Neuronal stem cell (in vitro differentiated cells): ENCODE results near the gene TEAD4.

Source experiments
- DNase-seq: peaks from one replicate; pipeline ENCODE4 v3.0.0-alpha.2; 2013; ENCODE audit warnings: low spot score
- H2AFZ ChIP-seq: one replicate; pipeline ENCODE4 v1.6.1; 2013; ENCODE audit warnings: mild to moderate bottlenecking, low read length, inconsistent platforms
- H2AK5ac ChIP-seq: 2 replicates; pipeline ENCODE4 v1.6.1; 2013; ENCODE audit warnings: low read depth, mild to moderate bottlenecking, inconsistent platforms, low read length, moderate library complexity, mixed read lengths
- H2BK120ac ChIP-seq: 2 replicates; pipeline ENCODE4 v1.6.1; 2013; ENCODE audit warnings: low read depth, mild to moderate bottlenecking, inconsistent platforms, low read length, moderate library complexity, mixed read lengths
- H2BK12ac ChIP-seq: one replicate; pipeline ENCODE4 v1.6.1; 2013; ENCODE audit warnings: low read length, inconsistent platforms
- H2BK15ac ChIP-seq: 2 replicates; pipeline ENCODE4 v1.6.1; 2013; ENCODE audit warnings: mild to moderate bottlenecking, low read length, inconsistent platforms, mixed read lengths
- H2BK5ac ChIP-seq: one replicate; pipeline ENCODE4 v1.6.1; 2013; ENCODE audit warnings: inconsistent platforms, mild to moderate bottlenecking, low read length, moderate library complexity
- H3K14ac ChIP-seq: one replicate; pipeline ENCODE4 v1.6.1; 2013; ENCODE audit warnings: low read length, inconsistent platforms
- H3K18ac ChIP-seq: 2 replicates; pipeline ENCODE4 v1.6.1; 2013; ENCODE audit warnings: low read length, inconsistent platforms
- H3K23ac ChIP-seq: 2 replicates; pipeline ENCODE4 v1.6.1; 2013; ENCODE audit warnings: low read depth, mild to moderate bottlenecking, mixed read lengths, low read length, inconsistent platforms; ENCODE audit not compliant: poor library complexity
- H3K27ac ChIP-seq: replicated peaks from 3 replicates; pipeline ENCODE4 v1.5.1; 2013; ENCODE audit warnings: low read length, inconsistent platforms
- H3K27me3 ChIP-seq, 3 experiments: 2 replicates each; pipeline ENCODE4 v1.6.1; 2013; ENCODE audit warnings: low read length in 3 of 3, mild to moderate bottlenecking in 2 of 3, inconsistent platforms in 1 of 3, low read depth in 1 of 3, mixed read lengths in 1 of 3, moderate library complexity in 1 of 3; ENCODE audit not compliant: control insufficient read depth in 3 of 3, insufficient read depth in 3 of 3
- H3K36me3 ChIP-seq, 2 donors: replicated peaks in 1 of 2; 2 replicates each; pipeline ENCODE4 v1.6.1; 2013; ENCODE audit warnings: low read length in 2 of 2; ENCODE audit not compliant: control insufficient read depth in 2 of 2, insufficient read depth in 2 of 2
- H3K4ac ChIP-seq: 2 replicates; pipeline ENCODE4 v1.6.1; 2013; ENCODE audit warnings: inconsistent platforms, mild to moderate bottlenecking, low read length, moderate library complexity
- H3K4me1 ChIP-seq, 2 donors: 1 replicate in 1 of 2; 2 replicates in 1 of 2; pipeline ENCODE4 v1.6.1; 2013; ENCODE audit warnings: low read length in 2 of 2, low read depth in 1 of 2; ENCODE audit not compliant: control insufficient read depth in 2 of 2, insufficient read depth in 1 of 2
- H3K4me2 ChIP-seq: one replicate; pipeline ENCODE4 v1.6.1; 2013; ENCODE audit warnings: mild to moderate bottlenecking, low read length, inconsistent platforms; ENCODE audit not compliant: insufficient read depth, poor library complexity, severe bottlenecking
- H3K4me3 ChIP-seq, 2 donors: 2 replicates each; pipeline ENCODE4 v1.5.1; 2013; ENCODE audit warnings: low read length in 2 of 2, mild to moderate bottlenecking in 2 of 2, inconsistent platforms in 1 of 2, moderate library complexity in 1 of 2
- H3K79me1 ChIP-seq: one replicate; pipeline ENCODE4 v1.6.1; 2013; ENCODE audit warnings: low read depth, mild to moderate bottlenecking, inconsistent platforms, low read length, moderate library complexity
- H3K9ac ChIP-seq: one replicate; pipeline ENCODE4 v1.6.1; 2013; ENCODE audit warnings: mild to moderate bottlenecking, low read depth, low read length, inconsistent platforms; ENCODE audit not compliant: poor library complexity
- H3K9me3 ChIP-seq, 2 donors: replicated peaks in 1 of 2; 2 replicates each; pipeline versions ENCODE3 to v1.6.1; 2013; ENCODE audit warnings: low read length in 2 of 2, mild to moderate bottlenecking in 2 of 2, inconsistent platforms in 1 of 2, low read depth in 1 of 2, mixed read lengths in 1 of 2, moderate library complexity in 1 of 2; ENCODE audit not compliant: control insufficient read depth in 2 of 2, insufficient read depth in 1 of 2
- H4K8ac ChIP-seq: one replicate; pipeline ENCODE4 v1.6.1; 2013; ENCODE audit warnings: low read depth, mild to moderate bottlenecking, inconsistent platforms, low read length, moderate library complexity
- H4K91ac ChIP-seq: one replicate; pipeline ENCODE4 v1.6.1; 2013; ENCODE audit warnings: low read length, low read depth, mild to moderate bottlenecking, inconsistent platforms; ENCODE audit not compliant: poor library complexity
- WGBS, 2 donors: extraction: QIAGEN DNeasy Blood & Tissue Kit; methylation state at CpG; one replicate each; pipeline ENCODE4 v1.1.7; 2013; ENCODE audit warnings: missing lambda C conversion rate in 2 of 2, mixed read lengths in 1 of 2; ENCODE audit not compliant: insufficient read length in 2 of 2, insufficient replicate concordance in 1 of 2; ENCODE audit errors: extremely low coverage in 2 of 2; 5-methylcytosine and 5-hydroxymethylcytosine counted together

Gene TEAD4

DNA sequence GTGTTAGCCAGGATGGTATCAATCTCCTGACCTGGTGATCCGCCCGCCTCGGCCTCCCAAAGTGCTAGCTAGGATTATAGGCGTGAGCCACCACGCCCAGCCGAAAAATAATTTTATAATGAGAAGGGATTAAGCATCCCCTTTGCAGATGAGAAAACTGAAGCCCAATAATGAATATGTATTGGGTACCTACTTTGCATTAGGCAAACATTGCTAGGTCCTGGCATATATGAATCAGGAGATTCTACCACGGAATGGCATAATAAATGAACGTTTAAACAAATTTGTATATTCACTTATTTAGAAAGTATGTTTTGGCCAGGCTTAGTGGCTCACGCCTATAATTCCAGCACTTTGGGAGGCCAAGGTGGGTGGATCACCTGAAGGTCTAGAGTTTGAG lies 36.1 kb upstream of the TEAD4 start:
- Histone ChIP-seq H3K9me3 (no peaks in the 10 kb centered on the region), H2BK15ac (no peak overlapping the region), H4K91ac (no peak overlapping the region), H3K36me3 (peaks cover 18 to 83% of the 10 kb centered on the region in 2 donors), H3K27me3 (no peaks in the 10 kb centered on the region), H2BK12ac (no peak overlapping the region), H2AK5ac (no peak overlapping the region), H3K4me2 (no peak overlapping the region), H3K14ac (no peak overlapping the region), H2AFZ (no peak overlapping the region), H2BK5ac (no peak overlapping the region), H4K8ac (no peak overlapping the region), H3K23ac (no peak overlapping the region), H3K79me1 (no peaks in the 10 kb centered on the region), H3K4ac (no peak overlapping the region), H3K4me1 (no peaks in the 10 kb centered on the region), H2BK120ac (no peak overlapping the region), H3K27ac (no peak overlapping the region), H3K4me3 (no peak overlapping the region), H3K18ac (no peak overlapping the region), H3K9ac (no peak overlapping the region)
- no CpG with 5 or more reads among the region's 9 CpGs for WGBS, 2 donors
- no peak for DNase-seq

DNA sequence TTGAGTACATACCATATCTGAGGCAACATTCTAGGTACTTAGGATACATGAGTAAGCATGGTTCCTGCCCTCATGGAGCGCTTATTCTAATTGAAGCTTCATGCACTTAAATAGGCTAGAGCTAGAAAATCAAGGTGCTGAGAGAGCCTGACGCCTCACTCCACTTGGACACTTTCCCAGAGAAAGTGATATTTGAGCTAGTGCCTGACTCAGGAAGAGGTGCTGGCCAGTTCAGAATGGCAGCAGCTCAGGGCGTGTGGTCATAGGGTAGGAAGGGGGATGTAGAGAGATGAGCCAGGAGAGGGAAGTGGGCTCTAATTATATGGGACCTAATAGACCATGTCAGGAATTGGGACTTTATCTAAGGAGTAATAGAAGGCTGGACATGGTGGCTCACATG lies 35.2 kb upstream of the TEAD4 start:
- Histone ChIP-seq H3K27me3 (no peaks in the 10 kb centered on the region), H3K18ac (no peak overlapping the region), H3K4me3 (no peak overlapping the region), H3K27ac (no peak overlapping the region), H2BK120ac (no peak overlapping the region), H2BK15ac (no peak overlapping the region), H3K79me1 (no peaks in the 10 kb centered on the region), H3K4me1 (no peaks in the 10 kb centered on the region), H3K9me3 (no peaks in the 10 kb centered on the region), H3K23ac (no peak overlapping the region), H3K36me3 (peaks cover 18 to 82% of the 10 kb centered on the region in 2 donors), H4K8ac (no peak overlapping the region), H4K91ac (no peak overlapping the region), H2BK5ac (no peak overlapping the region), H3K4me2 (no peak overlapping the region), H3K14ac (no peak overlapping the region), H2BK12ac (no peak overlapping the region), H2AK5ac (no peak overlapping the region), H3K4ac (no peak overlapping the region), H2AFZ (no peak overlapping the region), H3K9ac (no peak overlapping the region)
- no peak for DNase-seq
- WGBS, 2 donors: no CpG with 5 or more reads among the region's 3 CpGs

DNA sequence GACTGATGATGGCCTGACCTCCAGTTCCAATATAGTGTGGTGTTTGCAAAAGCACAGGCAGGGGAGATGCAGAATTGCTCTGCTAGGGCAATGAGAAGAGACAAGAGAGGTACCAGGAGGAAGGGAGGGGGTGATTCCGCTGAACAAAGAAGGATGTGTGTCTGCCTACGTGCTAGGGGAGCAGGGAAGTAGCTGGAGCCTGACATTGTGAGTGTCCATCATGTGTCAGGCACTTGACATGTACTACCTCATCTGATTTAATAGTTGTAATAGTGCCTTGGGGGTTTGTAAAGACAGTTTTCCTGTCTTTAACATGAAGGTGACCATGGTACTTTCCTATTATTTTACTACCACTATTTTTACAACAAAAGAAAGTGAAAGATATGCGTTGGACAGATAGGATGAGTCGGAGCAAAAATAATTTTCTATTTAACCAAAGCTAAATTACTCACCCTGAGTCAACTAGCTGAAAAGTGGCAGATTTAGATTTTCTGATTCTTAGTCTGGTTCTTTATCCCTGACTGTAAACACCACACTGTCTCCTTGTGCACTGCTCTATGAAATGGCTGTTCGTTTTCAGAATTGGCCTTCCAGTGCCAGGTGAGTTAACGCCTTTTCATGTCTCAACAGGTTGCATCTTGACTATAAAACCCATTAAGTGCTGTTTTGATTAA lies 33.7 kb upstream of the TEAD4 start:
- H2BK12ac ChIP-seq: no peak overlapping the region
- H2BK5ac ChIP-seq: no peak overlapping the region
- no peaks in the 10 kb centered on the region for H3K79me1 ChIP-seq
- no peaks in the 10 kb centered on the region for H3K27me3 ChIP-seq
- no peak overlapping the region for H3K27ac ChIP-seq
- DNase-seq: no peak
- no peak overlapping the region for H2BK120ac ChIP-seq
- H3K9me3 ChIP-seq: no peaks in the 10 kb centered on the region
- no peak overlapping the region for H3K23ac ChIP-seq
- H3K9ac ChIP-seq: no peak overlapping the region
- no peak overlapping the region for H2AFZ ChIP-seq
- H2BK15ac ChIP-seq: no peak overlapping the region
- H2AK5ac ChIP-seq: no peak overlapping the region
- H3K4me3 ChIP-seq: no peak overlapping the region
- H4K91ac ChIP-seq: no peak overlapping the region
- no peak overlapping the region for H4K8ac ChIP-seq
- WGBS, 2 donors: no CpG with 5 or more reads among the region's 6 CpGs
- no peak overlapping the region for H3K4ac ChIP-seq
- H3K4me1 ChIP-seq: no peaks in the 10 kb centered on the region
- peaks cover 15 to 77% of the 10 kb centered on the region in 2 donors for H3K36me3 ChIP-seq
- no peak overlapping the region for H3K18ac ChIP-seq
- no peak overlapping the region for H3K4me2 ChIP-seq
- no peak overlapping the region for H3K14ac ChIP-seq

DNA sequence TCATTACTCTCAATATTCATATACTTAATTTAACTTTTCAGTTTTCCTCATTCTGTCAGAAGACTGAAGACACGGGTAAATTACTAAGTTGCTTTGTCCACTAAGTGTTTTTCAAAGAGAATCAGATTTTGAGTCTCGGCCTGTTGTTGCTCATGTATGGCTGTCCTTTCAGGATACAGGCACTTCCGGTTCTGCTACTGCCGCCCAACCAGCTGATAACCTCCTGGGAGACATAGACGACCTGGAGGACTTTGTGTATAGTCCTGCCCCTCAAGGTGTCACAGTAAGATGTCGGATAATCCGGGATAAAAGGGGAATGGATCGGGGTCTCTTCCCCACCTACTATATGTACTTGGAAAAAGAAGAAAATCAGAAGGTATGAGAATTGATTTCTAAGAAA lies 28.3 kb upstream of the TEAD4 start:
- Histone ChIP-seq H3K4ac (no peak overlapping the region), H3K27me3 (no peaks in the 10 kb centered on the region), H2BK12ac (no peak overlapping the region), H2BK15ac (no peak overlapping the region), H3K14ac (no peak overlapping the region), H3K9me3 (no peaks in the 10 kb centered on the region), H3K4me1 (no peaks in the 10 kb centered on the region), H3K79me1 (no peaks in the 10 kb centered on the region), H3K23ac (no peak overlapping the region), H3K27ac (no peak overlapping the region), H3K36me3 (peaks cover 19 to 81% of the 10 kb centered on the region in 2 donors), H3K4me3 (no peak overlapping the region), H2BK120ac (no peak overlapping the region), H2BK5ac (no peak overlapping the region), H3K18ac (no peak overlapping the region), H3K9ac (no peak overlapping the region), H2AK5ac (no peak overlapping the region), H4K91ac (no peak overlapping the region), H4K8ac (no peak overlapping the region), H2AFZ (no peak overlapping the region), H3K4me2 (no peak overlapping the region)
- WGBS, 2 donors: no CpG with 5 or more reads among the region's 8 CpGs
- DNase-seq: no peak
